Retinal pigment epithelial cell (primary cell): Measurements from ENCODE around the gene LRP4.

Experiments used
- DNase-seq: peaks from one replicate; pipeline ENCODE4 v3.0.0-alpha.2; 2010; ENCODE audit warnings: low read depth
- H3K4me3 ChIP-seq: 2 replicates; pipeline ENCODE4 v1.5.1; 2011; ENCODE audit warnings: mild to moderate bottlenecking, low read length, control low read depth, moderate library complexity
- TF ChIP-seq, protein P1 (sequence below): conservative IDR thresholded peaks from 2 replicates; pipeline ENCODE4 v1.5.1; 2011; ENCODE audit warnings: low read depth, low read length, control low read depth, inconsistent platforms

The LRP4 gene

DNA sequence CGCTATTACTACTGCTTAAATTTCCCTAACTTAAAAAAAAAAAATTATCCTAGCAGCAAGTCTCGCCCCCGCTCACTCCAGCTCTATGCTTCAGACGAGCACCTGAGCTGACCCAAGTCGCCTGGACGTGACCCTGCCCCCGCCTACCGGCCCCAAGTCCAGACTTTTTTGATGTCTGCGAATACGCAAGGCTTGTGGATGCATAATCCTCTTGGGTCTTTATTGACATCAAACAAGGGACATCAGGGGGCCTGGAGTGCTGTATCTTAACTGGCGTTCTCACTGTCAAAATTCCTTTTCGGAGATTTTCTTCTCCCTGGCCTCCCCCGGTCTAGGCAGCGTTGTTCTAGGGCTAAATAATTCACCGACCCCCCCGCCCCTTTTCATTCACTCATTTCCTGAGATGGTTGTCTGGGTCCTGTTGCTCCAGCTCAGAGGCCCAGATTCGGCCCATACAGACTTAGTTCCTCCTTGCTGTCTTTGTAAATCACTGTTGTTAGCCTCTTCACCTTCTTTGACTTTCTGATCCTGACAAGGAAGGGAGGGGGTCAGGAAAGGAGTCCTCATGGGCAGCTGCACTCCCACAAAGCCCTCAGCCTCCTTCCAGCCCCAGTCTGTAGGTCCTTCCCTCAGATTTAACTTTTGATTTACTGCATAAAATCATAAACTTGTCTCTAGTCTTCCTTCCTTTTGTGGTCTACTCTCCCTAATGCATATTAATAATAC lies 601 bp upstream of the LRP4 start:
- TF ChIP-seq, protein P1, sequence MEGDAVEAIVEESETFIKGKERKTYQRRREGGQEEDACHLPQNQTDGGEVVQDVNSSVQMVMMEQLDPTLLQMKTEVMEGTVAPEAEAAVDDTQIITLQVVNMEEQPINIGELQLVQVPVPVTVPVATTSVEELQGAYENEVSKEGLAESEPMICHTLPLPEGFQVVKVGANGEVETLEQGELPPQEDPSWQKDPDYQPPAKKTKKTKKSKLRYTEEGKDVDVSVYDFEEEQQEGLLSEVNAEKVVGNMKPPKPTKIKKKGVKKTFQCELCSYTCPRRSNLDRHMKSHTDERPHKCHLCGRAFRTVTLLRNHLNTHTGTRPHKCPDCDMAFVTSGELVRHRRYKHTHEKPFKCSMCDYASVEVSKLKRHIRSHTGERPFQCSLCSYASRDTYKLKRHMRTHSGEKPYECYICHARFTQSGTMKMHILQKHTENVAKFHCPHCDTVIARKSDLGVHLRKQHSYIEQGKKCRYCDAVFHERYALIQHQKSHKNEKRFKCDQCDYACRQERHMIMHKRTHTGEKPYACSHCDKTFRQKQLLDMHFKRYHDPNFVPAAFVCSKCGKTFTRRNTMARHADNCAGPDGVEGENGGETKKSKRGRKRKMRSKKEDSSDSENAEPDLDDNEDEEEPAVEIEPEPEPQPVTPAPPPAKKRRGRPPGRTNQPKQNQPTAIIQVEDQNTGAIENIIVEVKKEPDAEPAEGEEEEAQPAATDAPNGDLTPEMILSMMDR, result no peak
- H3K4me3 ChIP-seq, result peak overlapping the region; percentile 39
- no peak for DNase-seq

DNA sequence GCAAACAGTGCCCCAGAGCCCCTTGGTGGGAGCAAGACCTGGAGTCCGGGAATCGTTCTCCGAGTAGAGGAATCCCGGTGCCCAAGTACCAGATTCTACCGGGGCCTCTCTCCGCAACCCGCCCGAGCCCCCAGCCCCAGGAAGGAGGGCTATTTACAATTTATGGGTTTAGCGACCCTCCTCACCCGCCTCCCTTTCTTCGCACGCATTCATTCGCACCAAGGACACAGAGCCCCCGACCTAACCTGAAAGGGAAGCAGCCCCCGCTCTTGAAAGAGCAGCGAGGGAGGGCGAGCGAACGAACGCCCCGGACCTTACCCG lies 628 bp downstream of the LRP4 start:
- no peak for DNase-seq
- TF ChIP-seq, protein P1, result no peak
- peak overlapping the region; percentile 60 for H3K4me3 ChIP-seq

DNA sequence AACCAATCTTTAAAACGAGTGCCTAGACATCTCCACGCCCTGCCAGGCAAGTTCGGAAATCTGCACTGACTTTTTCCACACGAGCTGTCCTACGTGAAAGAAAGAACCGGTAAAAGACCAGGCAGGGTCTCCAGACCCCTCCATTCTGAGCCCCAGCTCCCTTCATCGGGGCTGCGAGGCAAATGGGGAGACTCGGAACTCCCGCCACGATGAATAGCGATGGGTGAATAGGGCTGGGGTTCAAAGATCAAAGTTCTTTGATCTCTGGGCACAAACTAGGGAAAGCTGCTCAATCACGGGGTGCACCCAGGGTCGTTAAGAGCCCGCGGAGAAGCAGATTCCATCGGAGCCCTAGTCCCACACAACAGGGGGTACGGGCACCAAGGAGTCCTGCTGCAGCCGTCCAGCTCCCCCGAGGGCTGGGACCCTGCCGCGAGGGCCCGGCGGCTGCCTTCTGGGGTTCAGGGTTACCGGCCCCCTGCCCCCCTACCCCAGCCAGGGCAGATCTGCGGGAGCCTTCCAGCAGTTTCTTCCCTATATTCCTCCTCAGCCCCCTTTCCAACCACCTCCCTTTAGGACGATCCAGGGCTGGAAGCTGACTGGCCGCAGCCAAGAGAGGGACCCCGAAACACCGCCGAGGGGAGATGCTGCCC lies 1.1 kb downstream of the LRP4 start:
- DNase-seq, result no peak
- H3K4me3 ChIP-seq, result peak overlapping the region; percentile 60
- TF ChIP-seq, protein P1, result no peak

DNA sequence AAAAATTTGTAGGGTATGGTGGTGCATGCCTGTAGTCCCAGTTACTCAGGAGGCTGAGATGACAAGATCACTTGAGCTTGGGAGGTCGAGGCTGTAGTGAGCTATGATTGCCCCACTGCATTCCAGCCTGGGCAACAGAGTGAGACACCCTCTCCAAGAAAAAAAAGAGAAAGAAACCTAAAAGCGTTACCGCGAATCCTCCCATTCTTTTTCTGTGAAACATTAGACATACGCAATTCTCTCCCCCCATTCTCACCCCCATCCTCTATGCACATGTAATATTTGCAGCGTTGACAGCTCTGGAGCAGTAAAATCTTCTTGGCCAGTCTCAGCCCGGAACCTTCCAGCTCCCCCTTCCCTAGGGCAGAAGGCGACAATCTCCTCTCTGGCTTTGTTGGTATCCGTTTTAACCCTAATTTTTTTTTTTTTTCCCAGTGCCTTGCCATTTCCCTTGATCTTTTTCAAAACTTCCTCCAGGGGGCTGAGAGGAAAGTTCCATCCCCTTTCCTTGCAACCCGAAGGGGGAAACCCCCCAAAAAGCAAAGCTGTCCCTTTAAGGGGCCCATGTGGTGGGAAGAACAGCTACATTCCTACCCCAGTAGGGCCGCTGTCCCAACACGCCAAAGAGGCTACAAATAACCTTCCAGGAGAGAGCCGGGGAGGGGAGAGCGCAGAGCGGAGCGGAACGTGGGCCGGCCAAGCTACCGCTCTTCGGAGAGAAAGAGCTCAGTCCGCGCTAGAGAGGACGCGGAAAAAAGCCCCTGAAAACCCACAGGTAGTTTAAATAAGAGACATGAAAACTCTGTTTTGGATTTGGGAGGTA lies 1.9 kb downstream of the LRP4 start:
- H3K4me3 ChIP-seq, result peak overlapping the region; percentile 60
- DNase-seq, result no peak
- TF ChIP-seq, protein P1, result peak; percentile 35

DNA sequence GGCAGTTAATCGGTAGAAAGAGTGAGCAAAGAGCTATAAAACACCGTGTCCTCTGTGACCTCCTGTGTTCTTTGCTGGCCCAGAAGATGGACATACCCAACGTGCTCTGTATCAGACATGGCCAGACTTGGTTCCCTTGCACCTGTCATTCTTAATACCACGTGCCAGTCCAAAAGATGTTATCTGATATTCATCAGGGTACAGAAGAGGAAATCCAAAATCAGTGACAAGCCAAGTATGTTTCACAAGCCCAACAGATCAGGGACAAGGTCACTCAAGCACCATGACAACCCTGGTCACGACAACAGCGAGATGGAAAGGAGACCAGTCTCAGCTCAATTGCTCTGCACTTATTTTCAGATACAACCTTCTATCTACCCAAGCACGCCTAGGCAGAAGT lies 3.4 kb downstream of the LRP4 start:
- no peak overlapping the region for H3K4me3 ChIP-seq
- TF ChIP-seq, protein P1, result no peak
- no peak for DNase-seq

DNA sequence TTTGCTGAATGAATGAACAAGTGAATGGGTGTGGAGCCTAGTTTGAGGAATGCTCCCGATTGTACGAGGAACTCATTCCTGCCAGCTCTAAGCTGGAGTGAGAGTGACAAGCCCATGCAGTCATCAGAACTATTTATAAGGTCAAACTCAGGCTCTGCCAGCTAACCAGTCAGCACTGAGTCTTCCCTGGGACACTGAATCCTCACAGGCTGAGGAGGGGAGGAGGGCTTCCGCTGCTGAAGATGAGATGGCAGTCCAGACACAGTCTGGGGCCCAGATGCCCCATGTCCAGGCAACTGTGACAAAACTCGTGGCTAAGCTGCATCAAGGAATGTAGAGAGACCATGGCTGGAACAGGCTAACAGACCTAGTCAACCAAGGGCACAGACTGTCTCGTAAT lies 4.0 kb downstream of the LRP4 start:
- TF ChIP-seq, protein P1, result no peak
- no peak overlapping the region for H3K4me3 ChIP-seq
- DNase-seq, result no peak

DNA sequence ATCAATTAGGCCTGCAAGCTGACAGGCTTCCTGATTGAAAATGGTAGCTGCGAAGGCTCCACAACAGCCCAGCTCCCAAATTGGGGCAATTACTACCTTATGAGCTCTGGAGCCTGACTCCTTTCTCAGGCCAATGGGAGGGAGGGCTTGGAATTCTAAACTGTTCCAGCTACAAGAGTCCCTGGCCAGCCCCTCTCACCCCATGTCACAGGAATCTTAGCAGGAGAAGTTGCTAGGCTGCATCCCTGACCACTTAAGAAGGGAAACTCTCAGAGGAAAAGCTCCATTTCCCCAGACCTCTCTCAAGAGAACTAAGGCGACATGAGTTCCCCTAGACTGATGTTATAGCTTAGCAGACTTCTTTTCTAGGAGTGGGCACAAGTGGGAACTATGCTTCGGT lies 4.9 kb downstream of the LRP4 start:
- no peak overlapping the region for H3K4me3 ChIP-seq
- TF ChIP-seq, protein P1, result no peak
- DNase-seq, result no peak
